Measurements from ENCODE around the gene UTS2R.

The UTS2R gene

GRCh38 chr17:82415786-82416185, 44.2 kb downstream of the UTS2R start:
- no peaks in the 10 kb centered on the region for H3K27me3 ChIP-seq (ENCODE audit: insufficient read depth, poor library complexity, severe bottlenecking)

DNA sequence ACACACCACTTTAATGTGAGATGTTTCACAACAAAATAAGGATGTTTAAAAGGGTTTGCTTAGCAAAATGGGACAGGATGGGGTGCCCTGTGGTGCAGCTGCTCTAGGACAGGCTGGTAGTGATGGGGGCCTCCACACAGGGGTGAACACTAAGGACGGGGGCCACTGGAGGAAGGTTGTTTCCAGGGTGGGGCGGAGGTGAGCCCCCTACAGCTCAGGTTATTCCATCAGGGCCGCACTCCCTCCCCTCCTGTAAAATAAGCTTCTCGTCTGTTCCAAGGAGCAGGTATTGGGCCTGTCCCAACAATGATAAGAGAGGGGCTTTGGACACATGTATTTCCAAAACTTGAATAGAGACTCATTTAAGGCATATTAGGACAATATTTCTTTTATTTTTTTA, 44.7 kb downstream of the UTS2R start:
- TF ChIP-seq GABPA (IDR thresholded peaks at IDR 0.05; ENCODE audit: low read depth): no peak
- TF ChIP-seq, protein P1, sequence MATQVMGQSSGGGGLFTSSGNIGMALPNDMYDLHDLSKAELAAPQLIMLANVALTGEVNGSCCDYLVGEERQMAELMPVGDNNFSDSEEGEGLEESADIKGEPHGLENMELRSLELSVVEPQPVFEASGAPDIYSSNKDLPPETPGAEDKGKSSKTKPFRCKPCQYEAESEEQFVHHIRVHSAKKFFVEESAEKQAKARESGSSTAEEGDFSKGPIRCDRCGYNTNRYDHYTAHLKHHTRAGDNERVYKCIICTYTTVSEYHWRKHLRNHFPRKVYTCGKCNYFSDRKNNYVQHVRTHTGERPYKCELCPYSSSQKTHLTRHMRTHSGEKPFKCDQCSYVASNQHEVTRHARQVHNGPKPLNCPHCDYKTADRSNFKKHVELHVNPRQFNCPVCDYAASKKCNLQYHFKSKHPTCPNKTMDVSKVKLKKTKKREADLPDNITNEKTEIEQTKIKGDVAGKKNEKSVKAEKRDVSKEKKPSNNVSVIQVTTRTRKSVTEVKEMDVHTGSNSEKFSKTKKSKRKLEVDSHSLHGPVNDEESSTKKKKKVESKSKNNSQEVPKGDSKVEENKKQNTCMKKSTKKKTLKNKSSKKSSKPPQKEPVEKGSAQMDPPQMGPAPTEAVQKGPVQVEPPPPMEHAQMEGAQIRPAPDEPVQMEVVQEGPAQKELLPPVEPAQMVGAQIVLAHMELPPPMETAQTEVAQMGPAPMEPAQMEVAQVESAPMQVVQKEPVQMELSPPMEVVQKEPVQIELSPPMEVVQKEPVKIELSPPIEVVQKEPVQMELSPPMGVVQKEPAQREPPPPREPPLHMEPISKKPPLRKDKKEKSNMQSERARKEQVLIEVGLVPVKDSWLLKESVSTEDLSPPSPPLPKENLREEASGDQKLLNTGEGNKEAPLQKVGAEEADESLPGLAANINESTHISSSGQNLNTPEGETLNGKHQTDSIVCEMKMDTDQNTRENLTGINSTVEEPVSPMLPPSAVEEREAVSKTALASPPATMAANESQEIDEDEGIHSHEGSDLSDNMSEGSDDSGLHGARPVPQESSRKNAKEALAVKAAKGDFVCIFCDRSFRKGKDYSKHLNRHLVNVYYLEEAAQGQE (IDR thresholded peaks at IDR 0.05; ENCODE audit: insufficient replicate concordance, low read depth): no peak
- TF ChIP-seq POLR2AphosphoS5 (IDR thresholded peaks at IDR 0.05; ENCODE audit: low read depth): no peak
- no peak for TF ChIP-seq SPI1 (IDR thresholded peaks at IDR 0.05; ENCODE audit: borderline replicate concordance, low read depth)
- TF ChIP-seq, protein P2, sequence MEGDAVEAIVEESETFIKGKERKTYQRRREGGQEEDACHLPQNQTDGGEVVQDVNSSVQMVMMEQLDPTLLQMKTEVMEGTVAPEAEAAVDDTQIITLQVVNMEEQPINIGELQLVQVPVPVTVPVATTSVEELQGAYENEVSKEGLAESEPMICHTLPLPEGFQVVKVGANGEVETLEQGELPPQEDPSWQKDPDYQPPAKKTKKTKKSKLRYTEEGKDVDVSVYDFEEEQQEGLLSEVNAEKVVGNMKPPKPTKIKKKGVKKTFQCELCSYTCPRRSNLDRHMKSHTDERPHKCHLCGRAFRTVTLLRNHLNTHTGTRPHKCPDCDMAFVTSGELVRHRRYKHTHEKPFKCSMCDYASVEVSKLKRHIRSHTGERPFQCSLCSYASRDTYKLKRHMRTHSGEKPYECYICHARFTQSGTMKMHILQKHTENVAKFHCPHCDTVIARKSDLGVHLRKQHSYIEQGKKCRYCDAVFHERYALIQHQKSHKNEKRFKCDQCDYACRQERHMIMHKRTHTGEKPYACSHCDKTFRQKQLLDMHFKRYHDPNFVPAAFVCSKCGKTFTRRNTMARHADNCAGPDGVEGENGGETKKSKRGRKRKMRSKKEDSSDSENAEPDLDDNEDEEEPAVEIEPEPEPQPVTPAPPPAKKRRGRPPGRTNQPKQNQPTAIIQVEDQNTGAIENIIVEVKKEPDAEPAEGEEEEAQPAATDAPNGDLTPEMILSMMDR (IDR thresholded peaks at IDR 0.05; ENCODE audit: insufficient read depth, low read length): no peak
- Histone ChIP-seq H3K27me3 (ENCODE audit: insufficient read depth, poor library complexity, severe bottlenecking) (no peaks in the 10 kb centered on the region), H3K27ac (replicated peaks) (no peak overlapping the region), H3K4me3 (replicated peaks; ENCODE audit: insufficient read depth, low read length) (no peak overlapping the region)
- no peak for DNase-seq (ENCODE audit: low read depth in 1 of 2, low spot score in 1 of 2)

More at GRCh38 chr17:82415786-82416185, 44.2 kb downstream of the UTS2R start:
- DNase-seq (ENCODE audit: low read depth in 1 of 2, low spot score in 1 of 2): no peak
- TF ChIP-seq, protein P1 (IDR thresholded peaks at IDR 0.05; ENCODE audit: insufficient replicate concordance, low read depth): no peak
- TF ChIP-seq SPI1 (IDR thresholded peaks at IDR 0.05; ENCODE audit: borderline replicate concordance, low read depth): no peak
- no peak overlapping the region for H3K4me3 ChIP-seq (replicated peaks; ENCODE audit: insufficient read depth, low read length)
- no peak overlapping the region for H3K27ac ChIP-seq (replicated peaks)

- DNase-seq (ENCODE audit: low read depth in 1 of 2, low spot score in 1 of 2): no peak
- no peak overlapping the region for H3K4me3 ChIP-seq (replicated peaks; ENCODE audit: insufficient read depth, low read length)
- no peak overlapping the region for H3K27ac ChIP-seq (replicated peaks)
- TF ChIP-seq, protein P1 (IDR thresholded peaks at IDR 0.05; ENCODE audit: insufficient replicate concordance, low read depth): no peak
- TF ChIP-seq GABPA (IDR thresholded peaks at IDR 0.05; ENCODE audit: low read depth) (no peak), POLR2AphosphoS5 (IDR thresholded peaks at IDR 0.05; ENCODE audit: low read depth) (no peak), SPI1 (IDR thresholded peaks at IDR 0.05; ENCODE audit: borderline replicate concordance, low read depth) (no peak)
- TF ChIP-seq, protein P2 (IDR thresholded peaks at IDR 0.05; ENCODE audit: insufficient read depth, low read length): no peak
- no peaks in the 10 kb centered on the region for H3K27me3 ChIP-seq (ENCODE audit: insufficient read depth, poor library complexity, severe bottlenecking)
Observed at GRCh38 chr17:82416771-82417170, 45.2 kb downstream of the UTS2R start.

Data from HL-60 (cell line).